C4-2B (cell line): ENCODE results near the gene TMEM213.

Source experiments
- ZFX ChIP-seq: fragments of 450-650 bp; IDR thresholded peaks from 2 replicates; pipeline ENCODE4 v1.6.1; 2017
- TF ChIP-seq, protein P1 (sequence below): fragments of 450-650 bp; conservative IDR thresholded peaks from 2 replicates; pipeline ENCODE4 v1.5.1; 2017; ENCODE audit warnings: mild to moderate bottlenecking

DNA sequence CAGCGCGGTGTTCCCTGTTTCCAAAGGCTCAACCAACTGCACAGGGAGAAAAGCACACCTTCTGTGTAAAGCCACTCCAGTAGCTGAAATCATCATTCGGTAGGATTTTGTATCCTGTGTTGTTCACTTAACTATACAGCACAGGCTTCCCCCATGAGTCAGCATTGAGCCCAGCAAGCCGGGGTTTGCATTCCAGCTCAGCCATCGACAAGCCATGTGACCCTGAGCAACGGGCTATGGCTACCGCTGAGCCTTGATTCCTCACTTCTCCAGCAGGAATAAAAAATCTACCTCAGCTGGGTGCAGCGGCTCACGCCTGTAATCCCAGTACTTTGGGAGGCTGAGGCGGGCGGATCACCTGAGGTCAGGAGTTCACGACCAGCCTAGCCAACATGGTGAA is 44.3 kb downstream of the TMEM213 start:
- TF ChIP-seq, protein P1, sequence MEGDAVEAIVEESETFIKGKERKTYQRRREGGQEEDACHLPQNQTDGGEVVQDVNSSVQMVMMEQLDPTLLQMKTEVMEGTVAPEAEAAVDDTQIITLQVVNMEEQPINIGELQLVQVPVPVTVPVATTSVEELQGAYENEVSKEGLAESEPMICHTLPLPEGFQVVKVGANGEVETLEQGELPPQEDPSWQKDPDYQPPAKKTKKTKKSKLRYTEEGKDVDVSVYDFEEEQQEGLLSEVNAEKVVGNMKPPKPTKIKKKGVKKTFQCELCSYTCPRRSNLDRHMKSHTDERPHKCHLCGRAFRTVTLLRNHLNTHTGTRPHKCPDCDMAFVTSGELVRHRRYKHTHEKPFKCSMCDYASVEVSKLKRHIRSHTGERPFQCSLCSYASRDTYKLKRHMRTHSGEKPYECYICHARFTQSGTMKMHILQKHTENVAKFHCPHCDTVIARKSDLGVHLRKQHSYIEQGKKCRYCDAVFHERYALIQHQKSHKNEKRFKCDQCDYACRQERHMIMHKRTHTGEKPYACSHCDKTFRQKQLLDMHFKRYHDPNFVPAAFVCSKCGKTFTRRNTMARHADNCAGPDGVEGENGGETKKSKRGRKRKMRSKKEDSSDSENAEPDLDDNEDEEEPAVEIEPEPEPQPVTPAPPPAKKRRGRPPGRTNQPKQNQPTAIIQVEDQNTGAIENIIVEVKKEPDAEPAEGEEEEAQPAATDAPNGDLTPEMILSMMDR, result no peak
- TF ChIP-seq ZFX, result no peak
